Osteoblast (primary cell): ENCODE measurements around the gene ENPEP. TPM values are rescaled to one million over a fixed set of nuclear protein-coding genes. Genes with fewer than 3 reads are reported as not detected.
A peak's percentile ranks its signal among the peaks of the same experiment; 100 is the strongest.

Source experiments
- DNase-seq: peaks from one replicate; pipeline ENCODE4 v3.0.0; 2011; ENCODE audit warnings: low spot score, mixed read lengths; ENCODE audit not compliant: insufficient read length; ENCODE audit errors: missing footprints
- H2AFZ ChIP-seq: 2 replicates; pipeline ENCODE4 v1.6.0; 2011; ENCODE audit warnings: mild to moderate bottlenecking, low read length
- H3K27ac ChIP-seq: 2 replicates; pipeline ENCODE4 v1.5.1; 2011; ENCODE audit warnings: mild to moderate bottlenecking, low read depth, low read length, moderate library complexity
- H3K27me3 ChIP-seq: 2 replicates; pipeline ENCODE4 v1.6.0; 2012; ENCODE audit warnings: mild to moderate bottlenecking, control low read depth, inconsistent platforms, low read length, moderate library complexity; ENCODE audit not compliant: insufficient read depth
- H3K36me3 ChIP-seq: 2 replicates; pipeline ENCODE4 v1.5.1; 2011; ENCODE audit warnings: mild to moderate bottlenecking, low read length, control low read depth, moderate library complexity; ENCODE audit not compliant: insufficient read depth
- H3K4me1 ChIP-seq: 2 replicates; pipeline ENCODE4 v1.5.1; 2011; ENCODE audit warnings: mild to moderate bottlenecking, low read length, control low read depth, moderate library complexity; ENCODE audit not compliant: insufficient read depth
- H3K4me2 ChIP-seq: 2 replicates; pipeline ENCODE4 v1.6.0; 2011; ENCODE audit warnings: mild to moderate bottlenecking, low read length; ENCODE audit not compliant: insufficient read depth
- H3K4me3 ChIP-seq: fragments of 200-600 bp; sonication (generic); 3 replicates; pipeline ENCODE4 v1.5.1; 2012; ENCODE audit warnings: mild to moderate bottlenecking, low read length, inconsistent platforms; ENCODE audit not compliant: insufficient read depth
- H3K79me2 ChIP-seq: 2 replicates; pipeline ENCODE4 v1.6.0; 2012; ENCODE audit warnings: mild to moderate bottlenecking, low read length, control low read depth, inconsistent platforms; ENCODE audit not compliant: insufficient read depth
- H3K9me3 ChIP-seq: 2 replicates; pipeline ENCODE4 v1.5.1; 2011; ENCODE audit warnings: low read depth, low read length, control low read depth
- H4K20me1 ChIP-seq: 2 replicates; pipeline ENCODE4 v1.6.0; 2012; ENCODE audit warnings: mild to moderate bottlenecking, low read length, control low read depth; ENCODE audit not compliant: insufficient read depth
- total RNA-seq: library from RNA; depleted of rRNA; stranded (reverse); fragments of >200 nt; gene quantifications from 2 replicates; pipeline ENCODE4 v1.2.3, GENCODE V29; 2012
- TF ChIP-seq, protein P1 (sequence below): IDR thresholded peaks from 2 replicates; pipeline ENCODE4 v1.5.1; 2011; ENCODE audit warnings: mild to moderate bottlenecking, low read depth, low read length, moderate library complexity; ENCODE audit errors: extremely low read depth

Gene ENPEP
- total RNA-seq, 1 donor: 1.1 TPM

DNA sequence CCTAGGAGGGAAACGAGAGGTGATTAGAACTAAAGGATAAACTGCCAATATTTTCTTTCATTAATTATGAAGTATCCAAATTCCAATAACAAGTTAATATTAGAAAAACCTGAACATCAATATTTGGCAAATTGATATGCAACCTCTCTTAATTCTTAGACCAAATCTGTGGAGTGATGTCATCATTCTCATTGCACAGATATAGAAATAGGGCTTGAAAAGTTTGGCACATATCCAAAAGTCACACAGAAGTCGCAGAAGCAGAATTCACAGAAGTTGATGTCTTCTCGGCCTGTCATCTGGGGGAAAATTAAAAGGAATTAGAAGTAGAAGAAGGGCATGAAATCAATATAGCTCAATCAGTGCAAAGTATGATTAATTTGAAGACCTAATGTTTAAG lies 36.9 kb downstream of the ENPEP start:
- no peak overlapping the region for H3K4me2 ChIP-seq
- TF ChIP-seq, protein P1, sequence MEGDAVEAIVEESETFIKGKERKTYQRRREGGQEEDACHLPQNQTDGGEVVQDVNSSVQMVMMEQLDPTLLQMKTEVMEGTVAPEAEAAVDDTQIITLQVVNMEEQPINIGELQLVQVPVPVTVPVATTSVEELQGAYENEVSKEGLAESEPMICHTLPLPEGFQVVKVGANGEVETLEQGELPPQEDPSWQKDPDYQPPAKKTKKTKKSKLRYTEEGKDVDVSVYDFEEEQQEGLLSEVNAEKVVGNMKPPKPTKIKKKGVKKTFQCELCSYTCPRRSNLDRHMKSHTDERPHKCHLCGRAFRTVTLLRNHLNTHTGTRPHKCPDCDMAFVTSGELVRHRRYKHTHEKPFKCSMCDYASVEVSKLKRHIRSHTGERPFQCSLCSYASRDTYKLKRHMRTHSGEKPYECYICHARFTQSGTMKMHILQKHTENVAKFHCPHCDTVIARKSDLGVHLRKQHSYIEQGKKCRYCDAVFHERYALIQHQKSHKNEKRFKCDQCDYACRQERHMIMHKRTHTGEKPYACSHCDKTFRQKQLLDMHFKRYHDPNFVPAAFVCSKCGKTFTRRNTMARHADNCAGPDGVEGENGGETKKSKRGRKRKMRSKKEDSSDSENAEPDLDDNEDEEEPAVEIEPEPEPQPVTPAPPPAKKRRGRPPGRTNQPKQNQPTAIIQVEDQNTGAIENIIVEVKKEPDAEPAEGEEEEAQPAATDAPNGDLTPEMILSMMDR: no peak
- no peaks in the 10 kb centered on the region for H3K79me2 ChIP-seq
- H3K4me1 ChIP-seq: no peaks in the 10 kb centered on the region
- no peak overlapping the region for H3K27ac ChIP-seq
- no peaks in the 10 kb centered on the region for H3K27me3 ChIP-seq
- no peak overlapping the region for H2AFZ ChIP-seq
- no peaks in the 10 kb centered on the region for H4K20me1 ChIP-seq
- H3K36me3 ChIP-seq: no peaks in the 10 kb centered on the region
- no peaks in the 10 kb centered on the region for H3K9me3 ChIP-seq
- DNase-seq: no peak
- no peak overlapping the region for H3K4me3 ChIP-seq

DNA sequence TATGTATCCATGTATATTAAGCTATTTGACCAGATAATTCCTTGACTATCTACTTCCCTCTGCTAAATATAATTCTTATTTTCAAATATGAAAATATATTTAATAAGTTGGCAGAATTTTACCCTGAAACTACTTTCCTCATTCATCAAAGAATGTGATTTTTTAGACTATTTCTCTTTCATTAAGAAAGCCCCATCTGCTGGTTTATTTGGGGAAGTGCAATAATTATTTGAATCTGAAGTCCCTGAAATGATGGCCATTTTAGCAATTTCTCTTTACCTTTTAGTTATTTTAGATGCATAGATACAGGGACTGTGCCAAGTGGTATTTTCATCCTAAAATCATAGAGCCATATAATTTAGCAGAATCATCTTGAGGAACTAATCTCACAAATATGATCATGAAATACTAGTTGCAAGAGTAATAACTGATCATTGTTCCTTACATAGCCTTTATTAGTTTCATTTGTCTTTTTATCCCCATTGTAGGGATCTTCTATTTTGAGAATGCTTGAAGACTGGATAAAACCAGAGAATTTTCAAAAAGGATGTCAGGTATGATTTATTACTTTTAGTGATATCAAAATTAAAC lies 39.0 kb downstream of the ENPEP start:
- no peak overlapping the region for H3K27ac ChIP-seq
- H3K4me2 ChIP-seq: no peak overlapping the region
- H3K36me3 ChIP-seq: no peaks in the 10 kb centered on the region
- no peaks in the 10 kb centered on the region for H4K20me1 ChIP-seq
- no peaks in the 10 kb centered on the region for H3K4me1 ChIP-seq
- TF ChIP-seq, protein P1: peak; percentile 65
- no peaks in the 10 kb centered on the region for H3K27me3 ChIP-seq
- H3K4me3 ChIP-seq: no peak overlapping the region
- no peaks in the 10 kb centered on the region for H3K79me2 ChIP-seq
- H2AFZ ChIP-seq: no peak overlapping the region
- H3K9me3 ChIP-seq: no peaks in the 10 kb centered on the region
- DNase-seq: no peak

DNA sequence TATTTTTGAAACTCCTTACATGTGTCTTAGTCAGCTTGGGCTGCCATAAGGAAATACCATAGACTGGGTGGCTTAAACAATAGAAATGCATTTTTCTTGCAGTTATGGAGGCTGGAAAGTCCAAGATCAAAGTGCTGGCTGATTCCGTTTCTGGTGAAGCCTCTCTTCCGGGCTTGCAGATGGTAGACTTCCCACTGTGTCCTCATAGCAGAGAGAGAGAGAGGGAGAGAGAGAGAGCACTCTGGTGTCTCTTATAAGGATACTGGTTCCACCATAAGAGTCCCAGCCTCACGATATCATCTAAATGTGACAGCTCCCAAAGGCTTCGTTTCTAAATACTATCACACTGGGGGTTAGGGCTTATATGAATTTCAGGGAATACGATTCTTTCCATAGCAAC lies 39.7 kb downstream of the ENPEP start:
- no peaks in the 10 kb centered on the region for H3K27me3 ChIP-seq
- no peaks in the 10 kb centered on the region for H3K4me1 ChIP-seq
- H3K79me2 ChIP-seq: no peaks in the 10 kb centered on the region
- peak overlapping the region; percentile 81 for H2AFZ ChIP-seq
- peak overlapping the region; percentile 69 for H3K4me3 ChIP-seq
- H3K9me3 ChIP-seq: no peaks in the 10 kb centered on the region
- H3K36me3 ChIP-seq: no peaks in the 10 kb centered on the region
- DNase-seq: no peak
- no peaks in the 10 kb centered on the region for H4K20me1 ChIP-seq
- peak overlapping the region; percentile 79 for H3K4me2 ChIP-seq
- H3K27ac ChIP-seq: no peak overlapping the region
- TF ChIP-seq, protein P1: no peak

DNA sequence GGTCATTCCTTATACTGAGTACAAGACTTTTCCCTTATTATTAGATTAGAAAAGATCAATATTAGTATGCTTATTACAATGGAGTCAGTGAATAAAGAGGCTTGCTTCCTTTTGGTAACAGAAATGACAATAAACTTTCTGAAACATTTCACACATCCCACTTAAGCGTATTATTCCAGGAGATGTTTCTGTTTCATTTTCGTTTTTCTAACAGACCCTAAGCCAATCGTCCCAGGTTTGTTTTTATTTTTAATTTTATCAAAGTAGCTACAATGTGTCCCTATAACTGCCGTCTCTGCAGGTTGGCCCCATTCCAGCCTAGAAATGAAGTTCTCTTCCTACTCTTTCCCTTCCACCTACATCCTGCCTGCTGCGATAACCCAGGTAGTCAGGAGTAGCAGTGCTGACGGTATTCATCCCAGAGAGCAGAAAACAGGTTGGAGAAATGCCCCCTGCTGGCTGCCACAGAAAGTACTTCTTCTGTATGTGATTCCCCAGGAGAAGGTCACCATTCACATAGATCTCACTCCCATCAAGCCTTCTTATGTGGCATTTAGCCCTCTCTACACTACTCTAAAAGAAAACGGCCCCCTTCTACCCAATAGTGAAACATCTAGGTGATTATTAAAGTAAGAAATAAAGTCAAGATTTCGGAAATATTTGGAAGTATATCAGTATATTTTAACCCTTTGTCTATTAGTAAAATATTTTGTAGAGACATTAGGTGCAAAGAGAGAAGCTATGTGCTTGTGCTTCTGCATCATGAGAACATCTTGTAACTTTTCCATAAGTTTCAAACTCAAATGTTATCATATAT lies 40.4 kb downstream of the ENPEP start:
- H3K4me2 ChIP-seq: peak overlapping the region; percentile 79

More for the DNA sequence above, 40.4 kb downstream of the ENPEP start:
- DNase-seq: peak; percentile 41
- Histone ChIP-seq H2AFZ (peak overlapping the region; percentile 81), H3K27ac (no peak overlapping the region), H3K4me3 (peak overlapping the region; percentile 69), H4K20me1 (no peaks in the 10 kb centered on the region), H3K9me3 (no peaks in the 10 kb centered on the region), H3K36me3 (no peaks in the 10 kb centered on the region), H3K27me3 (no peaks in the 10 kb centered on the region), H3K79me2 (no peaks in the 10 kb centered on the region), H3K4me1 (no peaks in the 10 kb centered on the region)
- TF ChIP-seq, protein P1: peak; percentile 87
